HG03469 (cell line): ENCODE results near the gene DEPDC1.
"Not testable (repeated sequence)": the region's sequence is repeated elsewhere in the genome, so short reads cannot be mapped to it uniquely, and the experiment has no call there.

Experiments
- ATAC-seq: cut with Tn5 transposase; IDR thresholded peaks from one replicate; pipeline ENCODE4 v1.9.1; 2021; ENCODE audit warnings: mild to moderate bottlenecking, moderate library complexity, moderate number of reproducible peaks; ENCODE audit not compliant: unreplicated experiment

Gene DEPDC1, protein sequence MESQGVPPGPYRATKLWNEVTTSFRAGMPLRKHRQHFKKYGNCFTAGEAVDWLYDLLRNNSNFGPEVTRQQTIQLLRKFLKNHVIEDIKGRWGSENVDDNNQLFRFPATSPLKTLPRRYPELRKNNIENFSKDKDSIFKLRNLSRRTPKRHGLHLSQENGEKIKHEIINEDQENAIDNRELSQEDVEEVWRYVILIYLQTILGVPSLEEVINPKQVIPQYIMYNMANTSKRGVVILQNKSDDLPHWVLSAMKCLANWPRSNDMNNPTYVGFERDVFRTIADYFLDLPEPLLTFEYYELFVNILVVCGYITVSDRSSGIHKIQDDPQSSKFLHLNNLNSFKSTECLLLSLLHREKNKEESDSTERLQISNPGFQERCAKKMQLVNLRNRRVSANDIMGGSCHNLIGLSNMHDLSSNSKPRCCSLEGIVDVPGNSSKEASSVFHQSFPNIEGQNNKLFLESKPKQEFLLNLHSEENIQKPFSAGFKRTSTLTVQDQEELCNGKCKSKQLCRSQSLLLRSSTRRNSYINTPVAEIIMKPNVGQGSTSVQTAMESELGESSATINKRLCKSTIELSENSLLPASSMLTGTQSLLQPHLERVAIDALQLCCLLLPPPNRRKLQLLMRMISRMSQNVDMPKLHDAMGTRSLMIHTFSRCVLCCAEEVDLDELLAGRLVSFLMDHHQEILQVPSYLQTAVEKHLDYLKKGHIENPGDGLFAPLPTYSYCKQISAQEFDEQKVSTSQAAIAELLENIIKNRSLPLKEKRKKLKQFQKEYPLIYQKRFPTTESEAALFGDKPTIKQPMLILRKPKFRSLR

DNA sequence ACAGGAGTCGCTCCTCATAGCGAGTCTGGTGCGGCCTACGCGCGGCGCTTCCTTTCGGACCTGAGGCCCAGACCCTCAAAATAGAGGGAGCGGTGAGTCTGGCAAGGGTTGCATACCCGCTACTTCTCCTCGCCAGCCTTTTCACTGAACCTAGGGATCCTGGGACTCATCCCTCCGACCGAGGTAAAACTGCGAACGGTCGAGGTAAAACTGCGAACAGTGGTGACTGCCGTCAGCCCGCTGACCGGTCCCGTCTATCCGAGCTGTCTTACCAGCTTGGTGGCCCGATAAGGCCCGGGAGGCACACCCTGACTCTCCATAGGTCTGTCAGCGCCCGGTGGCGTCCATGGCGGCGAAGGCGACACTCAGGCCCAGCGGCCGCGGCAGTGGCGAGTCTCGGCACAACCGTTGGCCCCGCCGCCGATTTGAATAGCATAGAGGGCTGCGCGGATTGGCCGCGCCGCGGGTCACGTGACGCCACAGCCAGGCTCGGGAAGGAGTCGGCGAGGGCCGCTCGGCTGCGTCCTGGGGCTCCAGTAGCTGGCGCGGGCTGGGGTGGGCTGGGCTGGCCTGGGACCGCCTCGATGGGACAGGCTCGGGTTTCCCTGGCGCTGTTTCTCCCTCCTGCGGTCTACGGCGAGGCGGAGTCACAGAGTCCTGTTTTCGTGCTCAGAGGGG, at the start of gene DEPDC1:
DEPDC1 (minus strand) TSS at position 403 of the 678 bp plus-strand sequence; CDS start at position 320, 83 bp downstream.
- peak; percentile 90 for ATAC-seq

DNA sequence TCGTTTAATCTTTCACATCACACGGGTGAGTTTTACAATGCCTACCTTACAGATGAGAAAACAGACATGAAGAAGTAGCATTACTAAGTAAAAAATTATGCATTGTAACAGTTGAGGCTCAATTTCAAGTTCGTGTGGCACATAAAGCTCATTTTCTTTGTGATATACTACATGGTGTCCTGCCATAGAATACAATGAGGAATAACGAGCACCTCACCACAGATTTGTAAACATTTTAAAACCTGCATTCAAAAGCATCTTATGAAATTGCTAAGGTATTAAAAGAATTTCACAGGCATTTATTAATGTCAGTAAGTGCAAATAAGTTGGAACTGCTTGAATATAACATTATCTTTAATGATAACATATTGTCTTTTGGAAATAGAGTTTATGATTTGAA, 47.8 kb upstream of the DEPDC1 start:
- no peak for ATAC-seq

GRCh38 chr1:68542586-68542985, 45.7 kb upstream of the DEPDC1 start:
- no peak for ATAC-seq

GRCh38 chr1:68538941-68539340, 42.1 kb upstream of the DEPDC1 start:
- no peak for ATAC-seq

DNA sequence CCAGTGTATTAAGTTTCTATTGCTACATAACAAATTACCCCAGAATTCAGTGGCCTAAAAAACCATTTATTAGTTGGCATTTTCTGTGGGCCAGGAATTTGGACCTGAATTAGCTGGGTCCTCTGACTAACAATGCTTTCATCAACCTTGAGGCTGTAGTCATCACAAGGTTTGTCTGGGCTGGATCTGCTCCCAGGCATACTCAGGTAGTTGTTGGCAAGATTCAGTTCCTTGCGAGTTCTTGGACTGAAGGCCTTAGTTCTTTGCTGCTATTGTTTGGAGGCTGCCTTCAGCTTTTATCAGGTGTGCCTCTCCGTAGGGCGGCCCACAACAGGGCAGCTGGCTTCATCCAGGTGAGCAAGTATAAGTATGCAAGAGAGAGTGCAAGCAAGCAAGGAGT, 31.4 kb upstream of the DEPDC1 start:
- no peak for ATAC-seq

DNA sequence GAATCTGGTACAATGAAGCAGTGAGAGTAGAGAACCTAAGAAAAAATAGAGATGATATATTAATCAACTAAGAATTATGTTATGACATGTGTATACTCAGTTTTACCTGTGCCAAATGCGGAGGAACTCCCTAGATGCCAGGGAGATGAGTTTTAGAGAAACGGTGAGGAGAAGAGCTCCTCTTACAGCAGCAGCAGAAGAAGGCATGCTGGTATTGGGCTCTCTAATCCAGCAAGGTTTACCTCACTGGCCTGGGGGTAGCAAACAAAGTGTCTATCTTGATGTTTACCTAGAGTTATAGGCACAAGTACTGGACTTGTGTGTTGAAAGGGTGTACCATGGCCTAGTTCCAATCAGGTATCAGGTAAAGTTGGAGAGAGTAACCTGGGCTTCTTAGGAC, 28.9 kb upstream of the DEPDC1 start:
- no peak for ATAC-seq

DNA sequence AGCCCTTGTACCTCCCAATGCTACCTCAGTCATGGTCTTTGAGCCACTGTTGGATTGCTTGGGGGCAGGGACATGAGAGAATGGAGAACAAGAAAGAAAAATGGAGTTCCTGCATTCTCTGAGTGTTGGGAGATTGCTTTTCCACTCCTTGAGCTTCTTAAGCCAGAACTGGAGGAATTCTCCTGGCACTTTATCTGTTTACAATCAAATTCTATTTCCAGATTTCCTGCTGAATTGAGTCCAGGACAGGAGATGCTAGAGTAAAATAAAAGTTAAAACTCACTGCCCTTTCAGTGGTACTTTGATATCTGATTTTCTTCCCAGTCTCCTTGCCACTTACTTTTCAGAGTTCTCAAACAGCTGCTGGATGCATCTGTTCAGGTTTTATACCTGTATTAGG, 24.4 kb upstream of the DEPDC1 start:
- ATAC-seq, result no peak

DNA sequence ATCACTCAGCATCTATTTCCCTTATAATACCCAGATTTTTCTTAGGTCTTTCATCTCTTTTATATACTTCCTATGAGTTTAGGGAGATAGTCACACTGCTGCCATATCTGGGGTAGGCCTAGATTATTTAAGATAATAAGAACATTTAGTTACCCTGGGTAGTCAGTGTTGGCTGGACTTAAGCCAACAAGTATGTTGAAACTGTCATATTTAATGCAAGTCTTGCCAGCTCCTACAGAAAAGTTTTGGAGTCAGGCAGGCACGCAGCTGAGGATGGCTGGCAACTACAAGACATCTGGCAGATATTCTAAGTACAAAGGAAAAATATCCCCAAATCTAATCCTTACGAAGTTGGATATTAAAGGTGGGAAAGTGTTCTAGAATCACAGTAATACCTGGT, 19.2 kb upstream of the DEPDC1 start:
- no peak for ATAC-seq

GRCh38 chr1:68511254-68511653, 14.4 kb upstream of the DEPDC1 start:
- ATAC-seq, result no peak

GRCh38 chr1:68506386-68506785, 9.5 kb upstream of the DEPDC1 start:
- no peak for ATAC-seq

DNA sequence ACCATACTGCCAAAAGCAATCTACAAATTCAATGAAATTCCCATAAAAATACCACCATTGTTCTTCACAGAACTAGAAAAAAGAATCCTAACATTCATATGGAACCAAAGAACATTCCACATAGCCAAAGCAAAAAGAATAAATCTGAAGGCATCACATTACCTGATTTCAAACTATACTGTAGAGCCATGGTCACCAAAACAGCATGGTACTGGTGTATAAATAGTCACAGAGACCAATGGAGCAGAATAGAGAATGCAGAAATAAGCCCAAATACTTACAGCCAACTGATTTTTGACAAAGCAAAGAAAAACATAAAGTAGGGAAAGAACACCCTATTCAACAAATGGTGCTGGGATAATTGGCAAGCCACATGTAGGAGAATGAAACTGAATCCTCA, 6.2 kb upstream of the DEPDC1 start:
- no peak for ATAC-seq

DNA sequence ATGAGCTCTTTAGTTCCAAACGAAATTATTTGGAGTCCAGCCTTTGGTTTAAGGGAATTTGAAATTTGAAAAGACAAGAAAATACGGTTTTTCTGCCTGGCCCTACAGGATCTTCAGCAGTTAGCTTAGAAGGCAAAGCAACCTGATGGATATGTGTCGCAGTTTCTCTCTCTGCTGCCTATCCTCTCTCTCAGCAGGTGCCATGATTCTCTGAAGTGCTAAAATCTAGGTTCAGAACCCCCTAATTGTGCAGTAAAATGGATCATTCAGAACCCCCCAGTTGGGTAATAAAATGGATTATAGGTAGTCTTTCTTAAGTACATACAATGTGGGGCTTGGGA, 446 bp upstream of the DEPDC1 start:
- peak; percentile 11 for ATAC-seq

DNA sequence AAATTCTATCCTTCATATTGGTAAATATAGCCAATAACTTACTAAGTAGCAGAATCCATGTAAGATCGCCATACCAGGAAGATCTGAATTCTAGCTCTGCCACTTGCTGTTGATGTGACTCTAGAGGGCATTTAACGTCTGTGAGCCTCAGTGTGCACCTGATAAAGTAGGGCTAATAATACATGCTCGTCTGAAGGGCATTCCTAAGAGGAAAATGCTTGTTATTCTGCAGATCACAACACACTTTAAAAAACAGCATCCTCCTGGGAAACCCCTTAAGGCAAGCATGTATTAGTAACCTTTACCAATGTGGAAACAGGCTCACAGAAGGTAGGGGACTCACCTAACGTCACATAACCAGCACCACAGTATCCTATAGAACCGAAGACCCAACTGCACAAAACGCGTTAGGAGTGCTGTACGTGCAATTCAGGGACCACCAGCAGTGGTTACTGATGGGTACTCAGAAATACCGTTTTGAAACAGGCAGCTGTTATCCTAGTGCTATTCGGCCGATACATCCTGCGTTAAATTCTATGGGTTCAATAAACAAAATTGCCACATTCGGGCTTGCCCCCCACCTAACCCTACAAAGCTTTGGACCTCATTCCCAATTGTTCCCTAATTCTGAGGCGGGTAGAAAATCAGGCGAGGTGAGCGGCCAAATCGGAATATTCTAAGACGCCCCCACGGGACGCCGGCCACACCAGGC, 758 bp downstream of the DEPDC1 start:
- ATAC-seq, result peak; percentile 19

DNA sequence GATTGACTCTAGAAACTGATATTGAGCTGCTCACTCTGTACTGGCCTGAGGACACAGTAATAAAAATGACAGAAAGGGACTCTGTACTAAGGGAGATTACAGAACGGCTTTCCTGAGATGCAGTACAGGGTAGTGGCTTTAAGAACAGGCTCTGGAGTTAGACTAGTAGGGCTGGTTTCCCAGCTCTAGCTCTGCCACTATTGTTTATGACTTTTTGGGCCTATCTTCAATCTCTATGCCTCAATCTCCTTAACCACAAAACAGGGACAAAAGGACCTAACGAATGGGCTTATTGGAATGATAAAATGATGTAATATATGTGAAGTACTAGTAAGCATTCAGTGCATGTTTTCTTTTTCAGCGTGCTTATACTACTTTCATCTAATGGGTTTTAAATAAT, 1.4 kb downstream of the DEPDC1 start:
- no peak for ATAC-seq

GRCh38 chr1:68493193-68493592, 3.7 kb downstream of the DEPDC1 start:
- no peak for ATAC-seq

DNA sequence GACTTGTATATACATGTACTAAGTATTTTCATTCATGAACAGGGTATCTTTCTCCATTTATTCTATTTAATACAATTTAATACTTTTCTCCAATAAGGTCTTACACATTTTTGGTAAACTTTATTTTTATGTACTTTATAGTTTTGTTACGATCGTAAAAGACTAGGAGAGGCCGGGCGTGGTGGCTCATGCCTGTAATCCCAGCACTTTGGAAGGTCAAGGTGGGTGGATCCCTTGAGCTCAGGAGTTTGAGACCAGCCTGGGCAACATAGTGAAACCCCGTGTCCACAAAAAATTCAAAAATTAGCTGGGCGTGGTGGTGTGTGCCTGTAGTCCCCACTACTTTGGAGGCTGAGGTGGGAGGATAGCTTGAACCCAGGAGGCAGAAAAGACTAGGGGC, 4.6 kb downstream of the DEPDC1 start:
- ATAC-seq, result not testable (repeated sequence)

DNA sequence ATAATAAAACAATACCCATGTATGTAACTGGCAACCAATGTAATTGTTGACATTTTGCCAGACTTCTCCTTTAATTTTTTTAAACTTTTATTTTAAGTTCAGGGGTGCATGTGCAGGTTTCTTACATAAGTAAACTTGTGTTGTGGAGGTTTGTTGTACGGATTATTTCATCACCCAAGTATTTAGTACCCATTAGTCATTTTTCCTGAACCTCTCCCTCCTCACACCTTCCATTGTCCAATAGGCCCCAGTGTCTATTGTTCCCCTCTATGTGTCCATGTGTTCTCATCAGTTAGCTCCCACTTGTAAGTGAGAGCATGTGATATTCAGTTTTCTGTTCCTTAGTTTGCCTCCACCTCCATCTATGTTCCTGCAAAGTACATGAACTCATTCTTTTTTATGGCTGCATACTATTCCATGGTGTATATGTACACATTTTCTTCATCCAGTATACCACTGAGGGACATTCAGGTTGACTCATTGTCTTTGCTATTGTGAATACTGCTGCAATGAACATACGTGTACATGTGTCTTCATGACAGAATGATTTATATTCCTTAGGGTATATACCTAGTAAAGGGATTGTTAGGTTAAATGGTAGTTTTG, 6.7 kb downstream of the DEPDC1 start:
- no peak for ATAC-seq

- ATAC-seq, result no peak
Measured at GRCh38 chr1:68485431-68486022, 11.4 kb downstream of the DEPDC1 start.

DNA sequence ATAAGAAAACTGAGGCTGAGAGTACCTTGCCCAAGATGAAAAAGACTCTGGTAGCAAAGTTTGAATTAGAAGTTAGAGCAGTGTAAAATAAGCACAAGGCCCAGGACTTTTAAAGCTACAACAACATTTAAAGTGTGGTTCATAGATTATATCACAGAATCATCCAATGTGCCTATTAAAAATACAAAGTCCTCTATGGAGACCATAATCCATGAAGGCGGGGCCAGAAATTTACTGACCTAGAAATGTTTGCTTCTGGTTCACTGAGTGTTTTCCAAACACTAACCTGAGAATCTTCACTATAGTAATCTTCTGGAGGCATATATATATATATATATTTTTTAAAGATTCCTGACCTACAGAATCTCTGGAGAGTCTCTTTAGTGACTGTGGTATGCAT, 12.3 kb downstream of the DEPDC1 start:
- no peak for ATAC-seq

DNA sequence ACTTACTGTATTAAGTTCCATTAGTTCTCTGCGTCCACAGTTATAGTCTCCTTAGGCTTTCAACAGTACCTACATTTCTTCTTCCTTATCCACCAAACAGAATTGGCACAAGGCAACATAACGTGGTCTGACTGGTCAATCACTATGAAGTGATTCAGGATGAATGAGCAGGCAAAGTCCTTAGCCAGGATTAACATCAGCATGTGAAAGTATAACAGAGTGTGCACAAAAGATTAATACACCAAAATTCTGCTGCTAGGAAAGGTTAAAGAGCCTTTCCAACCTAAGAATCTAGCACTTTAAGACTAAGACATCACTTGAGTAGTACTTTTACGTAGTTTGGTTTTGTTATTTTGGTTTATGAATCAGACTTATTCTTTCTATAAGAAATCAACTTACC, 15.8 kb downstream of the DEPDC1 start:
- no peak for ATAC-seq
